Activated naive CD8-positive, alpha-beta T cell treated with anti-CD3 and anti-CD28 coated beads, Interleukin-2, amount 50 U/mL, for 16 hours (primary cell): ENCODE results near the gene CLTB.
"Not testable (repeated sequence)": the region's sequence is repeated elsewhere in the genome, so short reads cannot be mapped to it uniquely, and the experiment has no call there.

ENCODE experiments used
- DNase-seq: peaks from one replicate; pipeline ENCODE4 v3.0.0-alpha.2; 2020; ENCODE audit warnings: low read depth, low spot score

Gene CLTB

DNA sequence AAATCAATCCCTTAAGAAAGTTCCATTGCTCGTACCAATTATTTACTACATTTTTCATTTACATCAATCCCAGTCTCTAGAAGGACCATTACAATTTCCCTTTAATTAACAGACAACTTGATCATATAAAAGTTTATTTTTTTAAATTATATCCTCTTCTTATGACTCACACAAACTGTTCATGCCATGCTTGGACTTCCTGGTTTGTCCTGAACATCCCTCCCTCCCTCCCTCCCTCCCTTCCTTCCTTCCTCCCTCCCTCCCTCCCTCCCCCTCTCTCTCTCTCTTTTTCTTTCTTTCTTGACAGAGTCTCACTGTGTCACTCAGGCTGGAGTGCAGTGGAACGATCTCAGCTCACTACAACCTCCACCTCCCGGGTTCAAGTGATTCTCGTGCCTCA, 11.6 kb upstream of the CLTB start:
- no peak for DNase-seq

DNA sequence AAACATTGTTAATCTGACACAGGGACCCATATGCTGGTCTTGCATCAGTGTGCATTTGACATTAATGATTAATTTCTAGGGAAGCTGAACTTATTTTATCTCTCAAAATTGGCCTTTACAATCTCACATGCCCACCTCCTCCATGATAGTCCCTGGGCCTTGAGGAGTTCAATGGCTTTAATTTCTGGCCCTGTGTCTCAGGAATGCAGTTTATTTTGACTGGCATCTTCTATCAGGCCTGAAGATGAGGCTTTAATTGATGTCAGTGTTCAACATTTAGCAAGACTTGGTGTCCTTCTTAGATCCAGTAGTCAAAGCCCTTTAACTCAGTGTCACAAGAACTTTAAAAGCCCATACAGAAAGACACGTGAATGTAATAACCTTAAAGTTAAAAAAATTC, 10.5 kb upstream of the CLTB start:
- no peak for DNase-seq

DNA sequence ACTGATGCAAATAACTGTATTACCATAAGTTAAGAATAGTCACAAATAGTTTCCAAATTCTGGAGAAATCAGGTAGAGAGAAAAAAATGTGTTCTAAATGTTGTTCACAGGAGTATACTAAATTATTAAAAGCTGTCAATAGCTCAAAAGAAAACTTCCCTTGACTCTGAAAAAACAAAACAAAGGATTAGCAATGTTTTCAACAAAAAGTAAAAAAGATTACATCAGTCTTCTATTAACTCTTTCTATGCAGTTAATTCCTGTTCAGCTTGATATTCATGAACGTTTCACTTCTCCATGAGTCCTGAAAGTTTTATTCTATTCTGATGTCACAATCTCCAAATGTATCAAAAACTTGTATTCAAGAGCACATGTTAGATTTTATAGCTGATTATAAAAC, 9.5 kb upstream of the CLTB start:
- DNase-seq: no peak

DNA sequence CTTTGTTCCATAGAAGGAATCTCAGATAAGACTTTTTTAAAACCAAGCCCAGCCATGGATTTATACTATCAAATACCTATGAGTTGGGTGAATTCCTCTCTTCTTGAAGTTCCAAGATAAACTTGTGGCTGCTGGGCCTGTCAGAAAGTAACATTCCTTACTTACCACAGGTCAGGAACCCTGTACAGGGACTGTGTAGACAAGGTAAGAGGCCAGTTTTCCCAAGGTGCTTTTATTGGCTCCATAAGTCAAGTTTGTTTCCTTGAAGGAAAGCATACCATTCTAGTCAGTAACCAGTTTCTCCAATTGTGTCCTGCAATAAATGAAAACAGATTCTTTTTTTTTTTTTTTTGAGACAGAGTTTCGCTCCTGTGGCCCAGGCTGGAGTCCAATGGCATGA, 8.8 kb upstream of the CLTB start:
- no peak for DNase-seq

DNA sequence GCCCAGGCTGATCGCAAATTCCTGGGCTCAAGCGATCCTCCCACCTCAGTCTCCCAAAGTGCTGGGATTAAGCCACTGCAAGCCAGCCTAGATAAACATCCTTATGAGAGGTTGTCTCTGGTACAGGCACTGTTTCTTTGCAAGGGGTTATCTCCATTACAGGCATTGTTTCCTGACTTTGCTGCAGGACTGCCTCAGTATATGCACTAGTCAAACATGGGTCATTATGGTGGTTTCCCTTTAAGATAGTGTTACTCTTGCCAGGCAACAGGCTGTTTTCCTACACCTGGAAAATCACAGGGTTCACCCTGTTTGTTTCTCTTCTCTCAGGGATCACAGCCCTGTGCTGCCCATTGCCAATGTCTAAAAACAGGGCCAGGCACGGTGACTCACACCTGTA, 7.8 kb upstream of the CLTB start:
- DNase-seq: no peak

DNA sequence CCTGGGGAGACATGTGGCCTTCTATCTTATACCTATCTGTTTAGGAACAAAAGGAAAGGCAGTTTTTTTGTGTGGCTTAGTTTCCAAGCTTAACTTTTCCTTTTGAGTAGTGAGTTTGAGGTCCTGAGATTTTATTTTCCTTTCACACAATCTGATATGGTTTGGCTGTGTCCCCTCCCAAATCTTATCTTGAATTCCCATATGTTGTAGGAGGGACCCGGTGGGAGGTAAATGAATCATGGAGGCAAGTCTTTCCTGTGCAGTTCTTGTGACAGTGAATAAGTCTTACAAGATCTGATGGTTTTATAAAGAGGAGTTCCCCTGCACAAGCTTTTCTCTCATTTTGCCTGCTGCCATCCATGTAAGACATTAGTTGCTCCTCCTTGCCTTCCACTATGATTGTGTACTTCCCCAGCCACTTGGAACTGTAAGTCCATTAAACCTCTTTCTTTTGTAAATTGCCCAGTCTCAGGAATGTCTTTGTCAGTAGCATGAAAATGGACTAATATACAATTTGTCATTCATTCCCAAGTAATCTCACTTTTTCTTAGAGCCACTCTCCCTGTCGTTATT, 4.7 kb upstream of the CLTB start:
- DNase-seq: no peak

DNA sequence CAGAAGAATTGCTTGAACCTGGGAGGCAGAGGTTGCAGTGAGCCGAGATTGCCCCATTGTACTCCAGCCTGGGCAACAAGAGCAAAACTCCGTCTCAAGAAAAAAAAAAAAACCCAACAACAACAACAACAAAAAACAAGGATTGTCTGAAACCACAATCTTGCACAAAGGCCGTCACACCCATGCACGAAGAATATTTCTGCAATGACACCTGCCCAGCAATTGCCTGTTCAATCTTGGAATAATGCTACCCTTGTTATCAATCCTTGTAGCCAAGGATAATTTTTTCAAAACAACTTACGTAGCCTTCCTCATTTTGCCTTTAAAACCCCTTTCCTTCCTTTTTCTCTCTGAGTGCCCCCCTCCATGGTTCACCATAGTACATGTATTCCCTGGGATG, 3.7 kb upstream of the CLTB start:
- DNase-seq: no peak

DNA sequence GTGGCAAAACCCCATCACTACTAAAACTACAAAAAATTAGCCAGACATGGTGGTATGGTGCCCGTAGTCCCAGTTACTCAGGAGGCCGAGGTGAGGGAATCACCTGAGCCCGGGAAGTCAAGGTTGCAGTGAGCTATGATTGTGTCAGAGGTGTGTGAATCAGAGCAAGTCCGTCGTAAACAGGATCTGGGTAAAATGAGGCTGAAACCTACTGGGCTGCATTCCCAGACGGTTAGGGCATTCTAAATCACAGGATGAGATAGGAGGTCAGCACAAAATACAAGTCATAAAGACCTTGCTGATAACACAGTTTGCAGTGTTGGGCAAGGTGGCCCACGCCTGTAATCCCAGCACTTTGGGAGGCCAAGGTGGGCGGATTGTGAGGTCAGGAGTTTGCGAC, 1.9 kb upstream of the CLTB start:
- DNase-seq: no peak

DNA sequence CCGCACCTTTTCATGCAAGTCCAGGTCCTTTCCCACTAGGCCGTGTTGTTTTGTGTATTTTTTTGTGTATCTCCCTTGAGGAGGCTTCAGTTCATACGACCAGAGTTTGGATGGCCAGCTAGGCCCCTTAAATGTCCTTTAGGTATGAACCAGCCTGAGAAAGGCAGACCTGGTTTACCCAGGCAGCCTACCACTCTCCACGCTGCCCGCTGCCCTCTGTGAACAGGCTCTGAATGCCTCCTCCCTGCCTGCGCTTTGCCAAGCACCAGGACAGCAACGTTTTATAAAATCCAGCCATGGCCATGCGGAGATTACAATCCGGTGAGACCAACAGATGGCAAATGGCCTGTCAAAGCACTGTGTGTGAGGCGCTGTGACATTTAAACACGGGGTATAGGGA, 626 bp upstream of the CLTB start:
- DNase-seq: no peak

DNA sequence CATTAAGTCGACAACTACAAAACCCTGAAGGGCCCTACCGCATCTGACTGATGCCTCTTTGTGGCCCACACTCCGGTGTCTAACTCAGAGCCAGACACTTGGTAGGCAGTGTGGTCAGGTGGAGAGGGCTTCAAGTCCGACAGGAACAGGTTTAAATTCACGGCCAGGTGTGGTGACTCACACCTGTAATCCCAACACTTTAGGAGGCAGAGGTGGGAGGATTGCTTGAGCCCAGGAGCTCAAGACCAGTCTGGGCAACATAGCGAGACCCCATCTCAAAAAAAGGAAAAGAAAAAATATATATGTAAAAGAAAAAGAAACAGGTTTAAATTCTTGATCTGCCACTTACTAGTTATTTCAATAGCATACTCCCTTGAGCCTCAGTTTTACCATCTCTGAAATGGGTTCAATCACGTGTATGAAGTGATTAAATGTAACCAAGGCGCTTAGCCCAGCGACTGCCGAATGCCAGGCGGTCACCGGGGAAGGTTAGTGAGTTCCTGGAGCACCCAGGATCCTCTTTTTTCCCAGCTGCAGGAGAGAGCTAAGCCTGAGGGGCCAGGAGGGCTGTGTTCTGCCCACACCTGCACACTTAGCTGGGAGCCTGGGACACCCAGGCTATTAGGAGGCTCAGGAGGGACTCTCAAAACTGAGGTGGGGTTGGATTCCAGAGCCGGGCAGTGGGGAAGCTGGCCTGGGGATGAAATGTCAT, 943 bp downstream of the CLTB start:
- no peak for DNase-seq

DNA sequence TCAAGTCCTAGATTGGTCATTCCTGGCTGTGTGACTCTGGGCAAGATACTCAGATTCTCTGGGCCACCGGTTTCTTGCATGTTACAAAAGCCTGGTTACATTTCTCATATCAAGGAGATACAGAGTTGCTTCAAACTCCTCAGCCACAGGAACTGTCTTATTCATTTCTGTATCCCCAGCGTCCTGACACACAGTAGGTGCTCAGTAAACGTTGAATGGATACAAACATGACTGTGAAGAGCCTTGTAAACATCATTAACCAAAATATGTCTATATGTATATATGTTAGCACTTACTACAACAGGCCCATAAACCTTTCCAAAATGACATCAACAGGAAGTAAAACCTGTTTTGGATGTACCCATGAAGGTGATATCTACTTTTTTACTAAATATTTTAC, 1.6 kb downstream of the CLTB start:
- no peak for DNase-seq

DNA sequence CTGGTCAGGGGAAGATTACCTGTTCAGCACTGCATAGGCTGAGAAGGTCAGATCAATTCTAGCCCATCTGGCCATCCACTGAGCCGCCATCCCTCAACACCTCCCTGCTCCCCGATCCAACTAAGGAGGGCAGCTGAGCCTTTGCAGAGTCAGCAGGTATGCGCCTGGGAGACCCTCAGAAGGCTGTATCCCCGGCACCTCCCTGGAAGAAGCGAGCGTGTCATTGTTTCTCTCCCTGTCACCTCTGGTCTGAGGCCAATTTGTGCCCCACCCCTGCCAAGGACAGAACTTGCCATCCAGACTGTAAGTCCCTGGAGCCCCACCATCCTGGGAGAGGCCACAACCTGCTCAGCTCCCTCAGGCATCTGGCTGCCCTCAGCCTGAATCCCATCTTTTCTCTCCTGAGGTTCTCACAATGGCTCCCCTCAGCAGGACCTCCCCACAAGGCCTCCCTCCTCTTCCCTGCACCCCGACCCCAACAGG, 2.6 kb downstream of the CLTB start:
- no peak for DNase-seq

DNA sequence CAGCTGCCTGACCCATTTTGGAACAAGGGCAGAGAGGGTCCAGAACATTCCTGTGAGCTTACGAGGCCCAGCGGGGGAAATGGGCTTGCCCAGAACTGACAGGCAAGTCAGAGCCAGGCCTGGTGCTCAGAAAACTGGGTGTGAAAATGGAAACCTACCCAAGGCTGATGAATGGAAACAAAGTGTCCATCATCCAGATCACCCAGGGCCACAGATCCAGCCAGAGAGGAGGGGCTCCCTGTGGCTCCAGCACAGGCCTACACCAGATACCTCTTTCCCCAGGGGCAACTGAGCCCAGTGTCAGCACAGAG, 3.1 kb downstream of the CLTB start:
- DNase-seq: no peak

DNA sequence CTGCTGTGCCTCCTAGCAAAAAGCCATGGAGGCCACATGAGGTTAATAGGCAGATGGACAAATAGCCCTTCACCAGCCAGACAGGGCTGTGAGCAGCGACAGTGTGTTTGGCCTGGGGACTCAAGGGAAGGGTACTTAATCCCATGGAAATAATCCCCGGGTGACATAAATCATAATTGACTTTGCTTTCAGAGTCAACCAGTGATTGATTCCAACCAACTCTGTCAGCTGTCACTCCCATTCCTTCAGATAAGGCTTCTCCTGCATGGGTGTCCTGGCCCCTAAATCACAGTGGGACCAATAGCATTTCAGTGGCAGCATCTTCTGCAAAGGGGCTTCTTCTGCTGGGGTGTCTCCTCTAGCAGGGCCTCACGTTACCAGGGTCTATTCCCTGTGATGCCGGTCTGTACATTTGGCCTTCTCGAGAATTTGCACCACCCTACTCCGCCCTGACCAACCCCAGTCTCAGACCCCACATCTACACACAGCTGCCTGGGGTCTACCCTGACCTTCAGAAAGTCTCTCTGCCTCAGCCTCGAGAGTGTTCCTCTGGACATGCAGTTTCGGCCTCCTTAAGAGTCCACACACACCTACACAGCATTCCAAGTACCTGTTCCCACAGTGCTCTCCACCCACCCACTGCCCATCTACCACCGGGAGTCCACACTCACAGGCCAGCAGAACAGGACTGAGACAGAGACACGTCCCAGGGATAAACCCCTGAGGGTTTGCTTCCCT, 3.7 kb downstream of the CLTB start:
- DNase-seq: no peak

DNA sequence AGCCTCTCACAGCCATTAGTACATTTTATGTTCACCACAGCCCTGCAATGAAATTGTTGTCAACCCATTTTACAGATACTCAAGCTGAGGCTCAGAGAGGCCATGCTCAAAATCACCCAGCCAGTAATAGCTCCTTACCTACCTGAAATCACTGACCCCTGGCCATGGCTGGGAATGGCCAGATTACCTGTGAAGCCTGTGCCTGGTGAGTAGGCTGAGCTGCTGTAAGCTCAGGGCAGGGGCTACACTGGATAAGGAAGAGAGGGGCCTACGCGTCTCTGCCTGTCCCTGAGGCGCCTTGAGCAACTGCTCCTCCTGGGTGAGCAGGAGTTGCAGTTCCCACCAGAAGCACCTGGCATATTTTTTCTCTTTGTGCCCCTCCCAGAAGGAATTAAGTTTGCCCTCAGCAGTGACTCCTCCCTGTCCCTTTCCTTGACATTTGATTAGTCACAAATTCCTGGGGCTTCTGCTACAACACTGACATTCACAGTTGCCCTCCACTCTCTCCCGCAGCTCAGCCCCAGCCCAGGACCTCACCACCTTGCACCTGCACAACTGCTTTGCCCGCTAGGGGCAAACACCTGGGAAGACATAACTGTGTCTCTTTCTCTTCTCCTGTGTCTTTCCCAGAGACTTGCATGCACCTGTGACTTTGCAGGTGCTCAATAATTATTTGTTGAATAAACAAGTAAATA, 5.7 kb downstream of the CLTB start:
- no peak for DNase-seq

DNA sequence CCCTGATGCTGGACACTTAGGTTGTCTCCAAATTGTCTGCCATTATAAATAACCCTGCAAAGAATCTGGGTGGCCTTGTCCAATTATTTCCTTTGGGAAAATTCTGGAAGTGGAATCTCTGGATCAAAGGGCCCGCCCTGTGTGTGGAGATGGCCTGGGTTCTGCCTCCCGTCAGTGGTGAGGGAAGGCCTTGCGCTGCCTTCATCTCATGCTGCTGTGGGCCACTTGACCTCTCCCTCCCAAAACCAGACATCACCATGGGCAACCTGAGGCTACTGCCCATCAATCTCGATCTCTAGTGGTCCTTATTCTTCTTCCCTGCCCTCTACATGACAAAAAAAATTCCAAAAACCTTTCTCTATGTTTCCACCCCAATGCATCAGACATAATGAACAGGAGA, 6.6 kb downstream of the CLTB start:
- no peak for DNase-seq

DNA sequence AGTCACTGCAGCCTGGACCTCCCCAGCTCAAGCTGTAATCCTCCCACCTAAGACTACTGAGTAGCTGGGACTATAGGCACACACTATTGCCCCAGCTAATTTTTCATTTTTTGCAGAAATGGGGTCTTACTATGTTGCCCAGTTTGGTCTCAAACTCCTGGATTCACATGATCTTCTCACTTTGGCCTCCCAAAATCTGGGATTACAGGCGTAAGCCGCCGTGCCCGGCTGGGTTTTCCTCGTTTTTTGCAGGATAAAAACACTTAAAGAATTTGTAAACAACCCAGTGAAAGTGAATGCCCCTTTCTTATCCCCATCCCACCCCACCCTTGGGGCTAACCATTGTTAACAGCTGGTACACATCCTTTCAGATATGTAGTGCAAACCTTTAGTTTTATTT, 7.7 kb downstream of the CLTB start:
- DNase-seq: no peak

DNA sequence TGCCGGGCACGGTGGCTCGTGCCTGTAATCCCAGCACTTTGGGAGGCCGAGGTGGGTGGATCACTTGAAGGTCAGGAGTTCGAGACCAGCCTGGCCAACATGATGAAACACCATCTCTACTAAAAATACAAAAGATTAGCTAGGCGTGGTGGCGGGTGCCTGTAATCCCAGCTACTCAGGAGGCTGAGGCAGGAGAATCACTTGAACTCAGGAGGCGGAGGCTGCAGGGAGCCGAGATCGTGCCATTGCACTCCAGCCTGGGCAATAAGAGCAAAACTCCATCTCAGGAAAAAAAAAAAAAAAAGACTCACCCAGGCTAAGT, 8.1 kb downstream of the CLTB start:
- DNase-seq: not testable (repeated sequence)

DNA sequence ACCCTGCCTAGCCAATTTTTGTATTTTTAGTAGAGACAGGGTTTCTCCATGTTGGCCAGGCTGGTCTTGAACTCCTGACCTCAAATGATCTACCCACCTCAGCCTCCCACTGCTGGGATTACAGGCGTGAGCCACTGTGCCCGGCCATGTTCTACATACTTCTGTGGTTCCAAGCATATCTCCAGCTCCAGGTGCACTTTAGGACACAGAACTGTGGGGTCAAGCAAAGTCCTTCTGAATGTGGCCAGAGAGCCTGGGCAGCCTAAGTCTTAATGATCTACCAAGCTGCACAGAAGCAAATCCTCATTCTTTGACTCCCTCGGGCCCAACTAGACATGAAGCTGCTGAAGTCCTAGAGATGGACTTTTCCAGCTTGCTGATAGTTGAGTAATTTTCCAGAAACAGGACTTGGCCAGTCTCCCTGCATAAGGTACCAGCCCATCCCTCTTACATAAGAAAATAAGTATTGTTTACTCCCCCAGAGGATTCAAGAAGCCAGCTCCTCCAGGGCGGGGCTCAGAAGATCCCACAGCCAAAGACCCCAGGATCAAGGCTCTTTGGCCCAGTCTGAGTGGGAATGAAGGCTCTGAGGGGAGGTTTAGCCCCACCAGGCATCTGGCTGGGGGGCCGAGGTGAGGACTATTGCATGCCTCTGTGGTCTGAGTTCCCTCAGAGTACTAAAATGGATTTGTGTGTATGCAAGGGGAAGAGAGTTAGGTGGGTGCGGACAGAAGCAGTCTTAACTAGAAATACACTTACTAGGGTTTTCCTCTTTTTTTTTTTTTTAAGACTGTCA, 8.7 kb downstream of the CLTB start:
- no peak for DNase-seq

DNA sequence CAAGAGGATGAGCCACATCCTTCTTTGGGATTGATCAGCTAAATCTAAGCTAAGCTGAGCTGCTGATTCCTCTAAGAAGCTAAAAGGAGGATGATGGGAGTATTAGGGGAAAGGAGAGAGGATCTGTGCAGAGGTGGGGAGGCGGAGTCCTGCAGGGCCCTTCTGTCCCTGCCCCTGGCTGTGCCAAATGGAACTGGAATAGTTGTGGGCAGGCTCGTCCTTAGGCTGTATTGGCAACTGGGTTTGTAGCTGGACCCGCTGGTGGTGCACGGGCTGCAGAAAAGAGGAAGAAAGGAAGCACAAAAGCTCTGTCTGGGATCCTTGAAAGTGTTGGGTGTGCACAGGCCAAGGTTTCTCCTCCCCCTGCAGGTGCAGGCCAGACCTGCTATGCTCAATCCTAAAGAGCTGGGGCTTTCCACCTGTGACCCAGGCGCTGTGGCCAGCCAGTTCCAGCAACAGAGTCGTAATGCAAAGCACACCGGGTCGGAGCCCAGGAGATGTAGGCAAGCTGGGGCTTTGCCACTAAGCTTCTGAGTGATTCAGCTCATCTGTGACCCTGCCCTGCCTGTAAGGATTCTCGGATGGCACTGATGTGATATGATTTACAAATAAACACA, 9.8 kb downstream of the CLTB start:
- DNase-seq: no peak

DNA sequence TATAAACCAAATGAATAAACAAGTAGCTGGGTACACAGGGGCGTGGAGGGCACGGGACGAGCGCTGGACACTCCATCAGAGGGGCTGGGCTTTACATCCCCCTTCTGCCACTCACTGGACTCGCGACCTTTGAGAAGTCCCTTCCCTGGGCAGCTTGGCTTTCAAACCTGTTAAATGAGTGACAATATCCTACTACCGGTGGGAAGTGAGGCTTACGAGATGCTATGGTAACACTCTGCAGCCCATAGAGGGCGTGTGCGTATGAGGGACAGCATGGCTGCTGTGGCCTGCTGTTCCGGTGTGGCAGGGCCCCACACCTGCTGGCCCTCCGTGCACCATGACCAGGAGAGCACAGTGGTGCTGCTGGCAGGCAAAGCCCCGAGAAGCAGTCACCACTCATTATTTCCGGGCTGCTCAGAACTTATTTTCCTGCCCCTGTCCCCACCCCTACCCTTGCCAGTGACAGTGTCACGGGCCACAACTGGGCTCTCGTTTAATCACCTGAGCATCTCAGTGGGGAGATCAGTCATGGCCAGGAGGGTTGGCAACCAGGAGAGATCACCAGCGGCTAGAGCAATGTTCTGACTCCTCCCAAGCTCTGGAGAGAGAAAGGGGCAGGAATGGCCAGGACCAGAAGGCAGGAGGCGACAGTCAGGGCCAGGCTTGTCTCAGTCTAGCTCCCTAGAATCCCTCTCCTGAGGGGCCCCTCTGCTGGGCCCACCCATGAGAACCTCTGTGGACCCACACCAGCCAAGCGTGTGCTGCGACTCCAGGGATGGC, 10.5 kb downstream of the CLTB start:
- DNase-seq: no peak
